CD14-positive monocyte (primary cell): Measurements from ENCODE around the gene PLCG1. TPM values are rescaled to one million over a fixed set of nuclear protein-coding genes. Genes with fewer than 3 reads are reported as not detected.

Experiments
- DNase-seq, 3 donors: peaks; one replicate each; pipeline ENCODE4 v3.0.0-alpha.2; 2011 to 2022
- H2AFZ ChIP-seq: 2 replicates; pipeline ENCODE4 v1.6.0; 2012; ENCODE audit warnings: mild to moderate bottlenecking, low read depth, low read length, inconsistent platforms; ENCODE audit not compliant: insufficient read depth, poor library complexity, severe bottlenecking
- H3K27ac ChIP-seq, 2 donors: 1 replicate in 1 of 2; 2 replicates in 1 of 2; pipeline ENCODE4 v1.5.1; 2012 to 2013; ENCODE audit warnings: low read length in 2 of 2, control low read depth in 1 of 2, inconsistent platforms in 1 of 2, low read depth in 1 of 2, mild to moderate bottlenecking in 1 of 2
- H3K27me3 ChIP-seq, 2 donors: one replicate each; pipeline versions ENCODE4 v1.6.0 to v1.6.1; 2011 to 2013; ENCODE audit warnings: low read length in 2 of 2; ENCODE audit not compliant: control insufficient read depth in 2 of 2, insufficient read depth in 2 of 2
- H3K36me3 ChIP-seq, 2 donors: replicated peaks in 1 of 2; 1 replicate in 1 of 2; 2 replicates in 1 of 2; pipeline versions ENCODE4 v1.5.1 to v1.6.1; 2012 to 2013; ENCODE audit warnings: low read length in 2 of 2, control low read depth in 1 of 2, inconsistent platforms in 1 of 2, mild to moderate bottlenecking in 1 of 2; ENCODE audit not compliant: insufficient read depth in 2 of 2, control insufficient read depth in 1 of 2
- H3K4me1 ChIP-seq, 2 donors: 1 replicate in 1 of 2; 2 replicates in 1 of 2; pipeline versions ENCODE4 v1.5.1 to v1.6.1; 2012 to 2013; ENCODE audit warnings: low read length in 2 of 2, control low read depth in 1 of 2, inconsistent platforms in 1 of 2, mild to moderate bottlenecking in 1 of 2, moderate library complexity in 1 of 2; ENCODE audit not compliant: insufficient read depth in 2 of 2, control insufficient read depth in 1 of 2
- H3K4me2 ChIP-seq: replicated peaks from 2 replicates; pipeline ENCODE3; 2012; ENCODE audit warnings: low read length, moderate library complexity, mild to moderate bottlenecking; ENCODE audit not compliant: poor library complexity, severe bottlenecking; ENCODE audit errors: extremely low read depth
- H3K4me3 ChIP-seq, 3 experiments: fragments of 200-600 bp in 1 of 3; sonication (generic) in 1 of 3; replicated peaks in 1 of 3; 1 replicate in 2 of 3; 2 replicates in 1 of 3; pipeline ENCODE4 v1.5.1; 2011 to 2013; ENCODE audit warnings: low read length in 3 of 3, mild to moderate bottlenecking in 3 of 3, control low read depth in 2 of 3, low read depth in 2 of 3, inconsistent platforms in 1 of 3, moderate library complexity in 1 of 3
- H3K79me2 ChIP-seq: 2 replicates; pipeline ENCODE4 v1.6.0; 2012; ENCODE audit warnings: mild to moderate bottlenecking, control low read depth, inconsistent platforms, low read length, moderate library complexity; ENCODE audit not compliant: insufficient read depth
- H3K9ac ChIP-seq: 2 replicates; pipeline ENCODE4 v1.6.0; 2017; ENCODE audit warnings: low read length, mild to moderate bottlenecking; ENCODE audit not compliant: insufficient read depth, poor library complexity, severe bottlenecking
- H3K9me3 ChIP-seq, 2 donors: replicated peaks in 1 of 2; 1 replicate in 1 of 2; 2 replicates in 1 of 2; pipeline versions ENCODE4 v1.5.1 to v1.6.1; 2012 to 2013; ENCODE audit warnings: low read length in 2 of 2, control low read depth in 1 of 2; ENCODE audit not compliant: control insufficient read depth in 1 of 2, insufficient read depth in 1 of 2
- H4K20me1 ChIP-seq: 2 replicates; pipeline ENCODE4 v1.6.0; 2012; ENCODE audit warnings: mild to moderate bottlenecking, low read length, control low read depth, moderate library complexity; ENCODE audit not compliant: insufficient read depth
- H3K27ac Mint-ChIP-seq, 7 donors: one replicate each; pipeline ENCODE4 v1.8.0; 2020; ENCODE audit warnings: mild to moderate bottlenecking in 7 of 7, mixed read lengths in 7 of 7, moderate library complexity in 6 of 7, inconsistent platforms in 2 of 7
- H3K27me3 Mint-ChIP-seq, 3 donors: one replicate each; pipeline ENCODE4 v1.8.0; 2021 to 2022; ENCODE audit warnings: low read depth in 3 of 3, mild to moderate bottlenecking in 3 of 3, mixed read lengths in 3 of 3, moderate library complexity in 3 of 3, inconsistent platforms in 1 of 3
- H3K36me3 Mint-ChIP-seq, 2 donors: one replicate each; pipeline ENCODE4 v1.8.0; 2020; ENCODE audit warnings: mixed read lengths in 2 of 2, inconsistent platforms in 1 of 2, mild to moderate bottlenecking in 1 of 2
- H3K4me1 Mint-ChIP-seq: one replicate; pipeline ENCODE4 v1.8.0; 2020; ENCODE audit warnings: mild to moderate bottlenecking, mixed read lengths
- H3K4me3 Mint-ChIP-seq, 2 donors: one replicate each; pipeline ENCODE4 v1.8.0; 2020; ENCODE audit warnings: mild to moderate bottlenecking in 2 of 2, mixed read lengths in 2 of 2, moderate library complexity in 1 of 2
- H3K9me3 Mint-ChIP-seq, 7 donors: one replicate each; pipeline ENCODE4 v1.8.0; 2020 to 2022; ENCODE audit warnings: mixed read lengths in 7 of 7, mild to moderate bottlenecking in 6 of 7, moderate library complexity in 6 of 7, inconsistent platforms in 2 of 7
- WGBS: methylation state at CpG from one replicate; pipeline ENCODE4 v1.1.5; 2013; ENCODE audit warnings: missing lambda C conversion rate; ENCODE audit not compliant: insufficient coverage; 5-methylcytosine and 5-hydroxymethylcytosine counted together
- intact Hi-C, 2 donors: fragments of 100-400 bp; cut with micrococcal nuclease; formaldehyde crosslinking; loops; one replicate each; pipeline versions ENCODE4 v1.15.0 to v1.15.1; 2023
- polyA plus RNA-seq, 3 donors: library from polyadenylated mRNA; depleted of rRNA in 1 of 3; unstranded in 2 of 3; stranded (reverse) in 1 of 3; fragments of 300-500 nt in 2 of 3; fragments of >200 nt in 1 of 3; fragmentation: Illumina TruSeq in 2 of 3; gene quantifications; 1 replicate in 2 of 3; 2 replicates in 1 of 3; pipeline ENCODE4 v1.2.3, GENCODE V29; 2012 to 2021
- TF ChIP-seq, protein P1 (sequence below): fragments of 200-600 bp; IDR thresholded peaks from one replicate; pipeline ENCODE4 v1.8.0; 2022; ENCODE audit warnings: antibody characterized with exemption, mild to moderate bottlenecking

Gene PLCG1
- polyA plus RNA-seq, 3 donors, result 0.33 to 3.8 (median 1.0) TPM

DNA sequence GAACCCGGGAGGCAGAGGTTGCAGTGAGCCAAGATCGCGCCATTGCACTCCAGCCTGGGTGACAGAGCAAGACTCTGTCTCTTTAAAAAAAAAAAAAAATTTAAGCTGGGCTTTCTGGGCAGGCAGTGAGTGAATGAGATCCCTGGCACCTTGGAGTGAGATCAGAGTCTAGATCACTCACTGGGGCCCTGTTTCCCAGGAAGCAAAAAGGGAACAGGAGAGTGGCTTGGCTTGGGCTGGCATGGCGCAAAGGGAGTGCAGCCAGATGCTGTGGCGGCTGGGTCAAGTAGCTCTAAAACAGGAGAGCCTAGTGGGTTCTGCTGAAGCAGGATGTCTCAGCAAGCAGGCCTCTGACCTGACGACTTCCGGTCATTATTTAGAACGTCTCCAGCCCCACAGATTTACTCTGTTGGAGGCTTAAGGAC lies 10.4 kb downstream of the PLCG1 start:
- no peaks in the 10 kb centered on the region for H3K79me2 ChIP-seq
- no peaks in the 10 kb centered on the region for H3K9me3 ChIP-seq
- H3K4me2 ChIP-seq, result no peak overlapping the region
- H3K27ac Mint-ChIP-seq, result no peak overlapping the region
- H3K4me3 ChIP-seq, result no peak overlapping the region
- no peaks in the 10 kb centered on the region for H3K36me3 Mint-ChIP-seq
- no peak overlapping the region for H3K9ac ChIP-seq
- H3K27me3 ChIP-seq, result peaks cover 3 to 6% of the 10 kb centered on the region in 2 donors
- no peak overlapping the region for H2AFZ ChIP-seq
- no peak overlapping the region for H3K27ac ChIP-seq
- WGBS, result 83% methylated on average over 5 of the region's 8 CpGs
- peaks cover 19 to 27% (median 21%) of the 10 kb centered on the region in 3 donors for H3K27me3 Mint-ChIP-seq
- no peaks in the 10 kb centered on the region for H3K4me1 ChIP-seq
- peaks cover 3% of the 10 kb centered on the region for H3K4me1 Mint-ChIP-seq
- DNase-seq, result no peak
- TF ChIP-seq, protein P1, sequence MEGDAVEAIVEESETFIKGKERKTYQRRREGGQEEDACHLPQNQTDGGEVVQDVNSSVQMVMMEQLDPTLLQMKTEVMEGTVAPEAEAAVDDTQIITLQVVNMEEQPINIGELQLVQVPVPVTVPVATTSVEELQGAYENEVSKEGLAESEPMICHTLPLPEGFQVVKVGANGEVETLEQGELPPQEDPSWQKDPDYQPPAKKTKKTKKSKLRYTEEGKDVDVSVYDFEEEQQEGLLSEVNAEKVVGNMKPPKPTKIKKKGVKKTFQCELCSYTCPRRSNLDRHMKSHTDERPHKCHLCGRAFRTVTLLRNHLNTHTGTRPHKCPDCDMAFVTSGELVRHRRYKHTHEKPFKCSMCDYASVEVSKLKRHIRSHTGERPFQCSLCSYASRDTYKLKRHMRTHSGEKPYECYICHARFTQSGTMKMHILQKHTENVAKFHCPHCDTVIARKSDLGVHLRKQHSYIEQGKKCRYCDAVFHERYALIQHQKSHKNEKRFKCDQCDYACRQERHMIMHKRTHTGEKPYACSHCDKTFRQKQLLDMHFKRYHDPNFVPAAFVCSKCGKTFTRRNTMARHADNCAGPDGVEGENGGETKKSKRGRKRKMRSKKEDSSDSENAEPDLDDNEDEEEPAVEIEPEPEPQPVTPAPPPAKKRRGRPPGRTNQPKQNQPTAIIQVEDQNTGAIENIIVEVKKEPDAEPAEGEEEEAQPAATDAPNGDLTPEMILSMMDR, result no peak
- intact Hi-C loops, result no loop called here
- H3K36me3 ChIP-seq, result no peaks in the 10 kb centered on the region
- no peak overlapping the region for H3K4me3 Mint-ChIP-seq
- no peaks in the 10 kb centered on the region for H4K20me1 ChIP-seq
- peaks cover 0 to 2% (median 0%) of the 10 kb centered on the region in 7 donors for H3K9me3 Mint-ChIP-seq

DNA sequence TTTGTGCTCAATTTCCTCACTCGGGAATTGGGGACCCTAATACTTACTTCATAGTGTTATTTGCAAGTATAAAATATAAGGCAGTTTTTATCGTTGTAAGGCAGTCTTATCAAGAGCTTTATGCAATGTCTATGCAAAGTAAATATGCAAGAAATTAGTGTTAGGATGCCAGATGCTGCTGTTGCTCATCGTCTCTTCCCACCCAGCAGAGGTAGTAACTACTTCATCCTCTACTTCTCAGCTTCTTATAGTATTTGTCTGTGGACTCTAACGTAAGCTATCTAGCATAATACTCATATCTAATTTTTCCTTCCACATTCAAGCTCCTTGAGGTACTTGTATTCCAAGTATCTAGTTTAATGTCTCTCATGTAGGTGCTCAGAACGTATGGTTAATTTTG lies 11.6 kb downstream of the PLCG1 start:
- no peaks in the 10 kb centered on the region for H3K36me3 ChIP-seq
- no peak overlapping the region for H3K4me2 ChIP-seq
- no peaks in the 10 kb centered on the region for H3K9me3 ChIP-seq
- H3K4me3 Mint-ChIP-seq, result no peak overlapping the region
- no peaks in the 10 kb centered on the region for H3K36me3 Mint-ChIP-seq
- H3K4me1 Mint-ChIP-seq, result no peaks in the 10 kb centered on the region
- H3K4me3 ChIP-seq, result no peak overlapping the region
- no peak overlapping the region for H2AFZ ChIP-seq
- no peak for DNase-seq
- TF ChIP-seq, protein P1, result no peak
- no peak overlapping the region for H3K27ac Mint-ChIP-seq
- H3K79me2 ChIP-seq, result no peaks in the 10 kb centered on the region
- H3K9me3 Mint-ChIP-seq, result peaks cover 0 to 2% (median 0%) of the 10 kb centered on the region in 7 donors
- H3K4me1 ChIP-seq, result no peaks in the 10 kb centered on the region
- no peak overlapping the region for H3K27ac ChIP-seq
- no peak overlapping the region for H3K9ac ChIP-seq
- H4K20me1 ChIP-seq, result no peaks in the 10 kb centered on the region
- intact Hi-C loops, result no loop called here
- H3K27me3 ChIP-seq, result peaks cover 3% of the 10 kb centered on the region in 2 donors
- peaks cover 15 to 23% (median 20%) of the 10 kb centered on the region in 3 donors for H3K27me3 Mint-ChIP-seq
- WGBS, result 90% methylated on average over 1 of the region's 5 CpGs
